ENCODE measurements around the gene EXOG. TPM values are rescaled to one million over a fixed set of nuclear protein-coding genes. Genes with fewer than 3 reads are reported as not detected.

Gene EXOG
- total RNA-seq, 2 donors from 2014 or later: 23.4 to 36.6 TPM

GRCh38 chr3:38524141-38524739 lies 28.1 kb downstream of the EXOG start:
- Histone ChIP-seq H3K9me3 (no peaks in the 10 kb centered on the region), H3K27ac (peak overlapping the region in 1 of 2 donors; percentile 1), H3K27me3 (no peaks in the 10 kb centered on the region), H3K36me3 (peaks cover 42% of the 10 kb centered on the region), H3K4me3 (no peak overlapping the region), H3K4me1 (peaks cover 0 to 16% of the 10 kb centered on the region in 2 donors)
- DNase-seq (ENCODE audit: low spot score): no peak
- TF ChIP-seq, protein P1, sequence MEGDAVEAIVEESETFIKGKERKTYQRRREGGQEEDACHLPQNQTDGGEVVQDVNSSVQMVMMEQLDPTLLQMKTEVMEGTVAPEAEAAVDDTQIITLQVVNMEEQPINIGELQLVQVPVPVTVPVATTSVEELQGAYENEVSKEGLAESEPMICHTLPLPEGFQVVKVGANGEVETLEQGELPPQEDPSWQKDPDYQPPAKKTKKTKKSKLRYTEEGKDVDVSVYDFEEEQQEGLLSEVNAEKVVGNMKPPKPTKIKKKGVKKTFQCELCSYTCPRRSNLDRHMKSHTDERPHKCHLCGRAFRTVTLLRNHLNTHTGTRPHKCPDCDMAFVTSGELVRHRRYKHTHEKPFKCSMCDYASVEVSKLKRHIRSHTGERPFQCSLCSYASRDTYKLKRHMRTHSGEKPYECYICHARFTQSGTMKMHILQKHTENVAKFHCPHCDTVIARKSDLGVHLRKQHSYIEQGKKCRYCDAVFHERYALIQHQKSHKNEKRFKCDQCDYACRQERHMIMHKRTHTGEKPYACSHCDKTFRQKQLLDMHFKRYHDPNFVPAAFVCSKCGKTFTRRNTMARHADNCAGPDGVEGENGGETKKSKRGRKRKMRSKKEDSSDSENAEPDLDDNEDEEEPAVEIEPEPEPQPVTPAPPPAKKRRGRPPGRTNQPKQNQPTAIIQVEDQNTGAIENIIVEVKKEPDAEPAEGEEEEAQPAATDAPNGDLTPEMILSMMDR (IDR thresholded peaks at IDR 0.05): no peak

GRCh38 chr3:38526792-38527191 lies 30.7 kb downstream of the EXOG start:
- Histone ChIP-seq H3K27ac (no peak overlapping the region), H3K4me1 (peaks cover 0 to 2% of the 10 kb centered on the region in 2 donors), H3K36me3 (peaks cover 42% of the 10 kb centered on the region), H3K4me3 (no peak overlapping the region), H3K9me3 (no peaks in the 10 kb centered on the region), H3K27me3 (no peaks in the 10 kb centered on the region)
- TF ChIP-seq, protein P1 (IDR thresholded peaks at IDR 0.05): no peak
- DNase-seq (ENCODE audit: low spot score): no peak

- Histone ChIP-seq H3K27me3 (no peaks in the 10 kb centered on the region), H3K9me3 (no peaks in the 10 kb centered on the region), H3K36me3 (peaks cover 33% of the 10 kb centered on the region), H3K4me1 (peaks cover 0 to 14% of the 10 kb centered on the region in 2 donors), H3K27ac (peak overlapping the region; percentile 41 to 49), H3K4me3 (no peak overlapping the region)
- TF ChIP-seq, protein P1 (IDR thresholded peaks at IDR 0.05): peak in 1 of 2 donors; percentile 39
- DNase-seq (ENCODE audit: low spot score): no peak
Measured at GRCh38 chr3:38528457-38528856, 32.3 kb downstream of the EXOG start.

- TF ChIP-seq, protein P1 (IDR thresholded peaks at IDR 0.05): no peak
- Histone ChIP-seq H3K27ac (peak overlapping the region; percentile 77), H3K4me1 (peaks cover 0 to 30% of the 10 kb centered on the region in 2 donors), H3K4me3 (no peak overlapping the region), H3K9me3 (no peaks in the 10 kb centered on the region), H3K36me3 (peaks cover 8% of the 10 kb centered on the region), H3K27me3 (no peaks in the 10 kb centered on the region)
- no peak for DNase-seq (ENCODE audit: low spot score)
Measured at GRCh38 chr3:38532529-38532928, 36.4 kb downstream of the EXOG start.

DNA sequence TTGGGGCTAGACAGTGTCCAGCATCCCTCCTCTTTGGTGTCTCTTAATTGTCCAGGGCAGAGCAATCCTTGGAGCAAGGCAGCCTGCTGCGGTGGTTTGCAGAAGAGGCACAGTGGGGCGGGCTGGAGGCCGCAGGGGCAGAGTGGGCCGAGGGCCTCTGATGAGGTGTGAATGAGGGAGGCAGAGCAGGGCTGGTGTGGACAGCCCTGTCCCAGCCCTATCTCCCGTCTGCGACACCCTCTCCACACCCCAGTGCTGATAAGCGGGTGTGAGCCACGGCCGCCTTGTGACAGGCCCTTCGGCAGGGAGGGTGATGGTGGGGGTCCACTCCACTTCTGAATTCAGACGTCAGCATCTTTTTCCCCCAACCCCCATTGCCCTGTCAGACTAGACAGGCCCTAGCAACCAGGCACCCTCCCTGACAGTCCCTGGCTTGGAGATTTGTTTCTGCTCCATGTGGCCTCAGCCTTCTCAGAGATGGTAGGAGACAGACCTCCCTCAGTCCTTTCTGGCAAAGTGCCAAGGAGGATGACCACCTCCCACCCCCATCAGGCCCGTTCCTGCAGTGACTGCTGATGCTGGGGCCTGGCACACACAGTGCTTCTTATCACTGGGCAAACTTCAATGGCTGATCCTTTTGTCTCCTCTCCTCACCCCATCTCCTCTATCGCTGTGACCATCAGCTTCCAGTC lies 37.3 kb downstream of the EXOG start:
- no peaks in the 10 kb centered on the region for H3K36me3 ChIP-seq
- no peak overlapping the region for H3K4me3 ChIP-seq
- peak; percentile 71 for DNase-seq (ENCODE audit: low spot score)
- H3K27me3 ChIP-seq: no peaks in the 10 kb centered on the region
- H3K27ac ChIP-seq: peak overlapping the region; percentile 77 to 91
- TF ChIP-seq, protein P1 (IDR thresholded peaks at IDR 0.05): no peak
- H3K4me1 ChIP-seq: peaks cover 0 to 39% of the 10 kb centered on the region in 2 donors
- H3K9me3 ChIP-seq: no peaks in the 10 kb centered on the region

Measured in right atrium auricular region (tissue), 2 donors.